A172 (cell line): Measurements from ENCODE around the gene SEPTIN1. TPM values are rescaled to one million over a fixed set of nuclear protein-coding genes. Genes with fewer than 3 reads are reported as not detected.
"Not testable (repeated sequence)": the region's sequence is repeated elsewhere in the genome, so short reads cannot be mapped to it uniquely, and the experiment has no call there.

Source experiments
- DNase-seq: peaks from one replicate; pipeline ENCODE4 v3.0.0-alpha.2; 2015; ENCODE audit warnings: low spot score
- total RNA-seq: library from RNA; depleted of rRNA; stranded (reverse); fragments of >200 nt; shearing (Covaris generic); gene quantifications from 2 replicates; pipeline ENCODE4 v1.2.3, GENCODE V29; 2014

SEPTIN1 gene
- total RNA-seq, 1 experiment from 2014 or later: not detected

DNA sequence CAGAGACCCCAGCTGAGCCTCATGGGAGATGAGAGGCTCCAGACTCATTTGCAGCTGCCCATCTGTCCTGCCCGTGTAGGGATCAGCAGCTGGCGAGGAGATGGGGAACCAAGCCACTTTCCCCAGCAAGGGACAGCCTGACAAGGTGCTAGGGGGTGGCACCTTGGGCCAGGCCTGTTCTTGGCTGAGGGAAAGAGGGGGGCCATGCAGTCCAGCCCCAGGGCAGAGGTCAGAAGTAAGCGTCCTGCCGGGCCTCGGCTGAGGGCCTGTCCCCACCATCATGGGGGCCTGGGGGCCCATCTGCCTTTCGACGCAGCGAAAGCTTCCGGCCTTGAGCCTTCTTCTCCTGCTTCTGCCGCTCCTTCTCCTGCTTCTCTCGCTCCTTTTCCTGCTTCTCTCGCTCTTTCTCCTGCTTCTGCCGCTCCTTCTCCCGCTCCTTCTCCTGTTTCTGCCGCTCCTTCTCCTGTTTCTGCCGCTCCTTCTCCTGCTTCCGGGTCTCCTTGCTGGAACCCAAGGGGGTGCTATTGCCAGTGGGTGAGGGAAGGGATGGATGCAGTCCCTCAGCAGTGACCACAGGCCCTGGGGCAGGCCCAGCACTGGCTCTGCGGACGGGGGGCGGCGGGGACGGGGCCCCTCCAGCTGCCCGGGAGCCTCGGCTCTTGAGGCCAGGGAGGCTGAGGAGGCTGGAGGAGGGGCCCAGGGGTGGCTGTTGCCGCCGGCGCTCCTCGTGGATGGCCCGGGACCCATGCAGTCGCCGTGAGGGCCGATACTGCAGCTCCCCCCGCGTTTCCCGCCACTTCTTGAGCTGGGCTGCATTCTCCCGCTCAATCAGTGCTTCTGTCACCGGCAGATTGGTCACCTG, 24.4 kb downstream of the SEPTIN1 start:
- DNase-seq: no peak

DNA sequence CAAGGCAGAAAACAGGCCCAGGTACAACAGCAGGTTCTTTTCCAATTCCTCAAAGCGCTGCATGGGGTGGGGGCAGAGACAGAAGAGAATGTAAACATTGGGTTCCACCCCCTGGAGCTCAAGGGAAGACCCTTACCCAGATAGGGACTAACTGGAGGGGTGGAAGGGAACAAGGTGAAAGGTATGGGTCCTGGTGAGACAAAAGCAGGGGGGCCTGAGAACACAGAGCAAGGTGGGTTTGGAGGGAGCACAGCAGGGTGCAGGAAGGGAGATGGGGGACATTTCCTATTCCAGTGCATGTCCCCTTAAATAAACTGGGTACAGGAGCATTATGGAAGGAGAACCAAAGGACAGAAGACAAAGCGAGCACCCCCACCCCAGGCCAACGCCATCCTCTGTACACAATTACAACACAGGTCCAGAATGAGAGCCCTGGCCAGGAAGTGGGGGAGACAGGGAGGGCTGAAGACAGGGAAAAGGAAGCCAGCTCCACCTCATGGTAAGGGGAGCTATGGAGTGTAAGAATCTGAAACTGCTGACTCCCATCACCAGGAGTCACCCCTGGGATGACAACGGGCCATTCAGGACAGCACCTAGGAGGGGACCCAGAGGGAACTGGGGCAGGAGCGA, 25.2 kb downstream of the SEPTIN1 start:
- DNase-seq: no peak

DNA sequence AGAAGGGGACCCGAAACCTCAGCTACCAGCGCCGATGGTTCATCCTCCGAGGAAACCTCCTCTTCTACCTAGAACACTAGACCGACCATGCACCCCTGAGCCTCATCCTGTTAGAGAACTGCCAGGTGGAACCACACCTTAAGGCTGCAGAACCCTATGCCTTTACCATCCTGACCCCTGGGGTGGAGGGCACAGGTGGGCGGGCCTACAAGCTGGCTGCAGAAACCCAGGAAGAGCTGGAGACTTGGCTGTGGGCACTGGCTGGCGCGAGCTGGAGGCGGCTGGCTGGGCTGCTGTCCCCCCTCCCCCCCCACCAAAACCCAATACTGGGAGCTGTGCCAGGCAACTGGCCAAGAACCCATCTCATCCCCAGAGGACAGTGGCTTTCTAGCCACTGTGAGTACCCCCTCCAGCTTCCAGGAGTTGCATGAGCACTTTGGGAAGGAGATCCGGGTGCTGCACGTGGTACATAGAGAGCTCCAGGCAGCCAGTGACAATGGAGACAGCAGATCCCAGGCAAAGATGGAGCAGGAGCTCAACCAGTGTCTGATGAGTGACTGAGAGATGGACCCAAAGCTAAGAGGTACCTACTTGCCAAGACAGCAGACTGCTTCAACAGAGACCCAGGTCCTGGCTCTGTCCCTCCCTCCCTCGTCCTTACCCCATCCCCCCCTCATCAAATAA, 25.8 kb downstream of the SEPTIN1 start:
- DNase-seq: no peak

DNA sequence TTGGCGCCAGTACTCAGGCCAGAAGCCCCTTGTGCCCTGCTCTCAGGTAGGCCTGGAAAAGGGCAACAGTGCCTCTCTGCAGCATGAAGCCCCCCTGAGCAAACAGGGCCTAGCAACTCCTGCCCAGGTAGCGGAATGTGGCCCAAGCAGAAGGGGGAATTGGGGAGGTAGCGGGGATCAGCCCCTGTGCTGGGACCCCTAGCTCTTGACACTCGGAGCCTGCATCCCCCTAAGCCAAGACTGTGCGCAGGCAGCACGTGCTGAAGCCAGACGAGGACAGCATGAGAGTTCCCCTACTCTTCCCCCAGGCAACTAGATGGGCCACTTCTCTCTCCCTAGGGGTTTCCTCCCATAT, 26.4 kb downstream of the SEPTIN1 start:
- DNase-seq: no peak

DNA sequence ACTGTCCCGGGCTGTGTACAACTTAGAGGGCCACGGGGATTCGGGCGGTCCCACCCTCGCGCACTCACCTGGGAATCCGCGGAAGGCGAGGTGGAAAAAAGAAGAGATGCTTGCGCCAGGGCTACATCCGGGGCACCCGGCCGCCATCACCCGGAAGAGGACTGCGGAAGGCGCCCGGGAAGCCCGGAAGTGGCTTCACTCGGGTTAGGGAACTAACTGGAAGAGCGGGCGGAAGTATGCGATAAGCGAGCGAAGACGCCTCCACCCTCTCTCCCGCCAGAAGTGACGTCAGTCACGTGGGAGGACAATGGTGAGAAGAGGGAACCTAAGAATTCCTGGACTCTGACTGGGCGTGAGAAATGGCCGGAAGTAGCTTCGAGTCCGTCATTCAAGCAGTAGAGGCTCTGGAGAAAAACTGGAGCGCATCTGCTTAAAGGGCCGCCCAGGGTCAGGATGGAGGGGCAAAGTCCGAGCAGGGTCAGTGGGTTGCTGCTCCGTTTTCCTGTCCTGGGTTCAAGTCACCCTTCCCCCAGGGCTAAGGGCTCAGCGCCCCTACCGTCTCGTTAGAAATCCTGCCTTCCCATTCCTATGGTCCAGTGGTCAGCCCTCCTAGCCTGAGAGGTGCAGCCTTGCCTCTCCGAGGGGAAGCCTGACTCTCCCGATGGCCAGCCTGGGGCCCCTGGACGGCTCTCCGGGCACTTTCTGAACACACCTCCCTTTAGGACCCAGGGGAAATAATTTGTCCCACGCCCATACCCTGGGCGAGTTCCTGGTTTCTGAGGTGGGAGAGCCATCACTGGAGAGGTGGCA, 27.0 kb downstream of the SEPTIN1 start, which contains the start of gene CD2BP2:
Gene CD2BP2 (minus strand): TSS at position 165 of the 810 bp plus-strand sequence. CDS start 627 bp downstream, outside the sequence.
- DNase-seq: peak; percentile 100

DNA sequence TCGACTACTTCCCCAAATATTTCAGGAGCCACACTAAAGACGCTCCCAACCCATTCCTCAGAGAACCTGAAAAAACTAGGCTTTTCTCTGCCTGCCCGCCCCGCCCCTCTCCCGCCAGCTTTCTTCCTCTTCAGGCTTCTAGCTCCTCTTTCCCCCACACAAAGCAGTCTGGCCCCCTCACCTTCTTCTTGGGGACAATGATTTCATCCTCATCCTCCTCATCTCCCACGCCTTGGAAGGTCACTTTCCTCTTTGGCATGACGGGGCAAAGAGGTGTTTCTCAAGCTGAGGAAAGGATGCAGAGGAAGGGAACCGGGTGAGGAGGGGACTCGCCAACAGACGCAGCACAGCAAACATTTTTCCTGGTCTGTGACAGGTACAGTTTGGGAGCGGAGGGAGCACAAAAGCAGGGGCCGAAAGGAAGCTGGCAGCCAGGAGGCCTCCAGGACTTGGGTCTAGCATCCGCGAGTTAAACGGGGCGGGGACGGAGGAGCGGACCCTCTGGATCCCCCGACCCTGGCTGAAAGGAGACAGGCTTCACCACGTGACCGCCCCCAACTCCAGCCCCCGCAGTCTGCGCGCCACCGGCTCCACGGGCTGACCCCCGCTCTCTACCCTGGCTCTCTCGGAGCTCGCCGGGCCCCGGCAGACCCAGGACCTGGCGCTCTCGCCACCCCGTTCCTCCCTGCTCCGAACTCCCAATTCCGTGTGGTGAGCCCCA, 27.8 kb downstream of the SEPTIN1 start:
- no peak for DNase-seq

DNA sequence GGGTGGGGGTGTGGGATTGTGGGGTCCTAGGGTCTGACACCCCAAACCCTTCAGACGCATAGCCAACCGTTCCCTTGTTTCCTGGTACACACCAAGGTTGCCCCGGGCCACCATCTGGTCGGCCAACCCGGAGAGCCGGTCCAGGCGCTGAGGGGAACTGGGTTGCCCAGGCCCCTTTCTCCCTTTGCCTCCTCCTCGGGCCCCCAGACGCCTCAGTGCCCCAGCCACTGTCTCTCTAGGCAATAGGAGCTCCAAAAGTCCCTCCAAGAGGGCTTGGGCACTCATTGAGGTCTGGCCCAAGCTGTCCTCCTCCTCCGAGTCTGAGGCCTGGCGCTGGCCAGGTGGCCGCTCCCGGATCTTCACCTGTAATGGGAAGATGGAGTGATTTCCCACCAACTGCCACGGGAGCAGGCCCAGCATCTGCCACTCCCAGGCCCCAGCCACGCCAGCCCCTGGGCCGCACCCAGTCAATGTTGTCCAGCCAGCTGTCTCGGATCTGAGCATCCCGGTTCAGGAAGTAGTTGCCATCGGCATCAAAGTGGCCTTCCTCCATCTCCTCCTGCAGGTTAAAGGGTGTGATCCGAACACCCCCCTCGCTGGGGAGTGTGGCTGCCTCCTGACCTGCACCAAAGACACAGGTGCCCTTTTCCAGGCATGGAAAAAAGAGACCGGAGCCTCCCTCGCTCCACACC, 28.8 kb downstream of the SEPTIN1 start:
- DNase-seq: no peak

DNA sequence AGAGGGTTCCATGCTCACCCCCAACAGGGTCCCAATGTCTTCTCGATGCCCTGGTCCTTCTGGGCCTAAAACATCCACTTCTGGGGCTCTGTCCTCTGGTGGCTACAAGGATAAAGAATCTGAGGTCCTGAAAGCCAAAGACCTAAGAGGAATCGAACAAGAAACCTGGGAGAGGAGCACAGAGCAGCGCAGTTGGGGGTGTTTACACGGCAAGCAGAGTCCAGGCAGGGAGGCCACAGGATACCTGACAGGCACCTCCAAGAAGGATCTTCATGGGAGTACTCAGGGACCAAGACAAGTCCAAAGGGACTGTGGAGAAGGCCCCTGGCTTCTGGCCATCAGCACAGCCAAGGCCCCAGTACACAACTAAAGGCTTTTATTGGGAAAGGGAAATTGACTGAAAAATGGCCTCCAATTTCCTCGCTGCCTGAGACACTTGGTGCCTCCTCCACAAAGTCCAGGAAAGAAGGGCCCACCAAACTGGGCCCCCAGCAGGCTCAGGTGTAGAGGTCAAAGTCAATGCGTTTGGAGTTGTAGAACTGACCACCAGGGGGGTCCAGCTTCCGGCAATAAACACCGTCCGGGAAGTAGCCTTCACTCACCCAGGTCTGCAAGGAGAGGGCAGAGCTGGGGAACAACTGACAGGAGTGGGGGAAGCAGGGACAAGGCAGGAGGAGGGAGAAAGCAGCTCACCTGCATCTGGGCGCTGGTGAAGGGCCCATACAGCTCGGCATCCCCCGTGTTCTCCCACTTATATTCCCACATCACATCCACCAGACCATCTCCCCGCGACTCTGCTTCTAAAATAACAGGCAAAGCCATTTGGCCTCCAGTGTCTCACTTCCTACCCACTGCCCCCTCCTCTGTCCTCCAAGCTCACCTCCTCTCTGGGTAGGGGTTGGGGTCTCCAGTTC, 29.6 kb downstream of the SEPTIN1 start:
- no peak for DNase-seq

DNA sequence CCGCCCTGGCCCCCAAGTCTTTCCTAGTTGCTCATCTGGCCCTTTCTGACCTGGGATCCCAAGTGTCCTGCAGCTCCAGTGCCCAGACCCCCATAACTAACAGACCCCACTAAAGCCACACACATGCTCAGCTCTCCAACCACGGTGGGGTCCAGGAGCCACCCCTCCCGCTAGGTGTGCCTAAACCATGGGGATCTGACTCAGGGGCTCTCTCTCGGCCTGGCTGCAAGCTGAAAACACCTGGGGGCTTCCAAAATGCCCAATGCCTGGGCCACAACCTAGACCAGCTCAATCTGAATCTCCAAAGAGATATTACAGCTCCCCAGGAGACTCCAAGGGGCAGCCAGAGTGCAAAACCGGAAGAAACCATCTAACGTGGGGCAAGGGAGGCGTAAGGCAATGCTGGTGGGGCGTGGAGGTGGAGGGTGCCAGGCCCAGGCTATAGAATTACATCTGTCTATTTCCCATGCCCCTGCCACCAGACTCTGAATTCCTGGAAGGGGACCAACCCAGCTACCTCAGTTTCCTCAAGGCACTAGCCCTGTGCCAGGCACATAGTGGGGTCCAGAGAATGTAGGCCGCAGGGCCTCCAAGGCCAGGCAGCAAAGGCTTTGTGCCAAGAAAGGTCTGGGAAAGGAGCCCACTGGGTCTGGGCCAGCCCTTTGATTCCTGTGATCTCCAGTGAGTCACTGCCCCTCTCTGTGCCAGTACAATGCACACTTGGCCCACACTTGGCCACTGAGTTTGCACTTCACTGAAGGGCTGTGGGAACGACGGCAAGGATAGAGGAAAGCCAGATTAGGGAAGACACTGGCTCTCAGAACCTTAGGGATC, 30.6 kb downstream of the SEPTIN1 start:
- peak; percentile 83 for DNase-seq

DNA sequence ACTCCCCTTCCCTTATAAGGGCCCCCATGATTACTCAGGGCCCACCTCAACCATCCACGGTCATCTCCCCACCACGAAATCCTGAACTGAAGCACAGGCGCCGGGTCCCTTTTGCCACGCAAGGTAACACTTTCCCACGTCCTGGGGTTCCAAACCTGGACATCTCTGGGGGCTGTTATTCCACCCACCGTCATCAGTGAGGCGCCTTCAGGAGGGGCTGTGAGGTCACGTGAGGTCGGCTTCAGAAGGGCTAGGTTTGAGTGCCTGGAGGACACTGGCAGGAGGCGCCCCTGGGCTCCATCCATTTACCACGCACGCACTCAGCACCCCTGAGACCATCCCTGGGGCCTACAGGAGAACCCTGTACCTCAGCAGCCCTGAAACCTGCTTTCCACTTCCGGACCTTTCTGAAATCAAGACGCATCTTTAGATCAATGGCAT, 31.3 kb downstream of the SEPTIN1 start:
- DNase-seq: no peak

DNA sequence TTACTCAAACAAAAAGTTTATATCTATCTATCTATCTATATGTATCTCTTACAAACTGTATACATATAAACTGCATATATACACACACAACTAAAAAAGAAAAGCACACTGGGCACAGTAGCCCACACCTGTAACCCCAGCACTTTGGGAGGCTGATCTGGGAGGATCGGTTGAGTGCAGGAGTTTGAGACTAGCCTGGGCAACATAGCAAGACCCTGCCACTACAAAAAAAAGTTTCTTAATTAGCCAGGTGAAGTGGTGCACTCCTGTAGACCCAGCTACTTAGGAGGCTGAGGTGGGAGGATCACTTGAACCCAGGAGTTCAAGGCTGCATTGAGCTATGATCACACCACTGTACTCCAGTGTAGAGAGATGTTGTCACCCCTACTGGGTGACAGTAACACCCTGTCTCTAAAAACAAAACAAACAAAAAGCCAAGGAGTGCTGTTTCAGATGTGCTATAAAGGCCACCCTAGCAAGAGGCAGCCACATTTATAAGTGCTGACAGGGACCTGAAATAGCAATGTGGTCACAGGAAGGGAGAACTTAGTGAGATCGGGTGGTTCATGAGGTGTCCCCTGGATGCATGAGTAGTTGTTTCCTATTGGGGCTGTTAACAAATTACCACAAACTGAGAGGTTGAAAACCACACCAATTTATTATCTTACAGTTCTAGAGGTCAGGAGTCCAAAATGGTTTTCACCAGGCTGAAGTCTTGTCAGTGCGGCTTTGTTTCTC, 32.1 kb downstream of the SEPTIN1 start:
- DNase-seq: peak; percentile 35

DNA sequence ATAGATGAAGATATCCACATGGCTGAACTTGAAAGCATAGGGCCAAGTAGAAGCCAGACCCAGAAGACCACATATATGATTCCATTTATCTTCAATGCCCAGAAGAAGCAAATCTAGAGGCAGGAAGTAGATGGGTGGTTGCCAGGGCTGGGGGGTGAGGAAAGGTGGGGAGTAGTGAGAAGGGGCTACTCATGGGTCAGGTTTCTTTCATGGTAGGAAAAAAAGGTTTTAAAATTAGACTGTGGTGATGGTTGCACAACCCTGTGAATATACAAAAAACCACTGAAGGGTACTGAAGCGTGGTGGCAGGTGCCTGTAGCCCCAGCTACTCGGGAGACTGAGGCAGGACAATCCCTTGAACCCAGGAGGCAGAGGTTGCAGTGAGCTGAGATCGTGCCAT, 32.7 kb downstream of the SEPTIN1 start:
- no peak for DNase-seq

DNA sequence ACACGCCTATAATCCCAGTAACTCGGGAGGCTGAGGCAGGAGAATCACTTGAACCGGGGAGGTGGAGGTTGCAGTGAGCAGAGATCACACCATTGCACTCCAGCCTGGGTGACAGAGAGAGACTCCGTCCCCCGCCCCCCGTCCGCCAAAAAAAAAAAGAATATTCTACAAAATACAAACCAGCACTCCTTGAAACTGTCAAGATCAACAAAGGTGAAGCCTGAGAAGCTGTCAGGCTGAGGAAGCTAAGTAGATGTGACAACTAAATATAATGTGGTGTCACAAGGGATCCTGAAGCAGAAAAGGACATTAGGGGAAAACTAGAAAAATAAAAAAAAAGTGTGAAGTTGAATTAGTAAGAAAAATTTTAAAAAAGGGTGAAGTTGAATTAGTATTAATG, 33.4 kb downstream of the SEPTIN1 start:
- no peak for DNase-seq

DNA sequence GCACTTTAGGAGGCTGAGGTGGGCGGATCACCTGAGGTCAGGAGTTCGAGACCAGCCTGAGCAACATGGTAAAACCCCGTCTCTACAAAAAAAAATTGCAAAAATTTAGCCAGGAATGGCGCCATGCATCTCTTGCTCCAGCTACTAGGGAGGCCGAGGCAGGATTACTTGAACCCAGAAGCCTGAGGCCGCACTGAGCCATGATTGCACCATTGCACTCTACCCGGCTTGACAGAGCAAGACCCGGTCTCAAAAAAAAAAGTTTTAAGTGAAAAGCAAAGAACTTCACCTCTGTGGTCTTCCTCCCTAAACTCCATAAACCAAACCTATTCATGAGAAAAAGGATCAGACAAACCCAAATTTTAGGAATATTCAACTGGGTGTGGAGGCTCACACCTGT, 34.2 kb downstream of the SEPTIN1 start:
- DNase-seq: no peak

DNA sequence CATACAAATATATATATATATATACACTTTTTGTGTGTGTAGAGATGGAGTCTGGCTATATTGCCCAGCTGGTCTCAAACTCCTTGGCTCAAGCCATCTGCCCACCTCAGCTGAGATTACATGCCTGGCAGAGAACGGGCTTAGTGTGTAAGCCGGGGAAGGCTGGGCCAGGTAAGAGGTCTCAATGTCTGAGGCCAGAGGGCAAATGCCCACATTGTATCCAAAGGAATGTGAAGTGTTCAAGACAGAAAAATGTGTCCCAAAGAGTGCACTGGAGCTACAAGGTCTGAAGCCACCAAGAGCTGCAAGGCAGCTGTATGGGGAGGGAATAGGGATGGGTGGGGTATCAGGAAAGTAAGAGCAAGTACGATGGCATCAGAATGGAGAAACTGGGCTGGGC, 36.1 kb downstream of the SEPTIN1 start:
- DNase-seq: no peak

DNA sequence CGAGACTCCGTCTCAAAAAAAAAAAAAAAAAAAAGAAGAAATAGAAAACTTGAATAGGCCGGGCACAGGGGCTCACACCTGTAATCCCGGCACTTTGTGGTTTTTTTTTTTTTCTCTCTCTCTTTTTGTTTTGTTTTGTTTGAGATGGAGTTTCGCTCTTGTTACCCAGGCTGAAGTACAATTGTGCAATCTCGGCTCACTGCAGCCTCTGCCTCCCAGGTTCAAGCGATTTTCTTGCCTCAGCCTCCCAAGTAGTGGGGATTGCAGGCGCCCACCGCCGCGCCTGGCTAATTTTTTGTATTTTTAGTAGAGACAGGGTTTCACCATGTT, 38.9 kb downstream of the SEPTIN1 start:
- not testable (repeated sequence) for DNase-seq

DNA sequence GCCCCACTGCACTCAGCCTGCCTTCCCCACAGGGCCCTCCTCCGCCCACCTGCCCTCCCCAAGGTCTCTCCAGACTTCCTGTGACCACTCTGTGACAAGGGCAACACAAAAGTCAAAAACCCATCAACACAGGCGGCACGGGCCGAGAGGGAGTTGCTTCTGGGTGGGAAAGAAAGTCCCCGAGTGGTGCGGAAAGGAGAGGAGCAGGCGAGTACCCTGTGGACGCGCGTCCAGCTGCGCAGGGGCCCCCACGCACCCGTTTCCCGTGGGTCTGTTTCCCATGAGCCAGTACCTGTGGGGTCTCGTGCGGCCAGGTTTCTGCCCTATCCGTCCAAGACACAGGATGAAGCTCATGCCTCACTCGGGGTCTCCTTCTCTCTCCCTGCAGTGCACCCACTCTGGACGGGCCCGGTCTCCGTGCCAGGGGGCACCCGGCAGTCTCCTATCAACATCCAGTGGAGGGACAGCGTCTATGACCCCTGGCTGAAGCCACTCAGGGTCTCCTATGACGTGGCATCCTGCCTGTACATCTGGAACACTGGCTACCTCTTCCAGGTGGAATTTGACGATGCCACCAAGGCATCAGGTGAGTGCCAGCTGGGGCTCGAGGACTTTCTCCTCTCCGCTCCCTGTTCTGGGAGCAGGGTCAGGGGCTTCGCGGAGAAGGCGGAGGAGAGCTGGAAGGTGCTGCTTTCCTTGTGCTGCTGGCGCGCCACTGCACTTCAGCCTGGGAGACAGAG, 39.4 kb downstream of the SEPTIN1 start:
- no peak for DNase-seq
